NCI-H1694 (cell line): ENCODE data around the gene GMNC.
A peak's percentile ranks its signal among the peaks of the same experiment; 100 is the strongest.
"Not testable (repeated sequence)": the region's sequence is repeated elsewhere in the genome, so short reads cannot be mapped to it uniquely, and the experiment has no call there.

ENCODE experiments used
- DNase-seq: peaks from one replicate; lab custom pipeline; 2025; lab: John Stamatoyannopoulos, UW

GMNC gene

DNA sequence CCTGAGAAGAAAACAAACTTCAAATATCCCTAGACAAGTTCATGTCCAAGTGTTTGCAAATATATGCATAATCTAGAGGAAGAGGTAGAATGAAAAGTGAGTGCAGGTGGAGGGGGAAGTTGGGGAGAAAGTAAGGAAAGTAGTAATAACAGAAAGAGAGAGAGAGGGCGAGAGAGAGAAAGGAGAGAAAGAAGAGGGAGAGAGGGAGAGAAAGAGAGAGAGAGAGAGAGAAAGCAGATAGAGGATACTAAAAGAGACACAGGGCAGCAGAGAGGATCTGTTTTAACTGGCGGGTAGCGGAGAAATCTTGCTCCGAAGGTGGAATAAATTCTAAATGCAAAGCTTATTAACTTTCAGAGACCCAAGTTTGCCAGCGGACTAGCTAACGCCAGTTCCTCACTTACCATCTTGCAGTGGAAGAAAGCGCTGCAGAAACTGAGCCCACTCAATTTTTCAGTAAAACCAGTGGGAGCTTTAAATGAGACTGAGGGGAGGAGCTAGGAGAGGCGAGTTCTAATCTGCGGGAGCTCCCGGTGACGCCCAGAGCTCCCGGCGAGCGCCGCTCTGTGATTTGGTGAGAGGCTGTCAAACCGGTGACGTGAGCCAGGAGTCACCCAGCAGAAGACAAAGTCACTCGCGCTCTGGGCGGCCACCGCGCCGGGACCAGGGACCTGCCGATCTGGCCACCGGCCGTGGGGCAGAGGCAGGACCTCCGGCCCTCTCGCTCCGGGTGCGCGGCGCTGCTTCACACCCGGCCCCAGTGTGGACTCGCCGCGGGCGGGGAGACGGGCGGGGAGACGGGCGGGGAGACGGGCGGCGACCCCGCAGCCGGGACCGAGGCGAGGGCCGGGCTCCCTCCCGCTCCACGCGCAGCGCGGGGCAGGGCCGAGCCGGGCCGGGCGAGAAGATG lies at the start of gene GMNC:
Gene GMNC (minus strand): TSS at position 486 of the 910 bp plus-strand sequence. CDS start 79 bp downstream, at position 407.
- no peak for DNase-seq

- no peak for DNase-seq
Measured at GRCh38 chr3:190911382-190911781, 48.9 kb upstream of the GMNC start.

- DNase-seq = no peak
Measured at GRCh38 chr3:190909908-190910307, 47.4 kb upstream of the GMNC start.

DNA sequence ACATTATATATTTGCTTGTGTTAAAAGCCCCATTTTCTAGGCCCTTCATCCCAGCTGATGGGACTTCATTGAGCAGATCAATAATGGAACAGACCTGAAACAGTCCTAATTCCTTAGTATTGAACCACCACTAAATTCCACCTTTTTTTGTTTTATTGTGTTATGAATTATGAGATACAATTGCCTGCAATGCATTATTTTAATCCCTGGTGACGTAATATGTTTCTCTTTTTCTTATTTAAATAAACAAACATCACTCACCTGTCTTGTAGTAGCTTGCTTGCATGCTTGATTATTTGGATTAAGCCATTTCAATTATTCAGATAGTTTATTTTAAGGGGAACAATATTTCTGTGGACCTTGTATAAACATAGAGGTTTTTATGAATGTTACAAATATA lies 40.7 kb upstream of the GMNC start:
- no peak for DNase-seq

- no peak for DNase-seq
Measured at GRCh38 chr3:190902292-190902691, 39.8 kb upstream of the GMNC start.

DNA sequence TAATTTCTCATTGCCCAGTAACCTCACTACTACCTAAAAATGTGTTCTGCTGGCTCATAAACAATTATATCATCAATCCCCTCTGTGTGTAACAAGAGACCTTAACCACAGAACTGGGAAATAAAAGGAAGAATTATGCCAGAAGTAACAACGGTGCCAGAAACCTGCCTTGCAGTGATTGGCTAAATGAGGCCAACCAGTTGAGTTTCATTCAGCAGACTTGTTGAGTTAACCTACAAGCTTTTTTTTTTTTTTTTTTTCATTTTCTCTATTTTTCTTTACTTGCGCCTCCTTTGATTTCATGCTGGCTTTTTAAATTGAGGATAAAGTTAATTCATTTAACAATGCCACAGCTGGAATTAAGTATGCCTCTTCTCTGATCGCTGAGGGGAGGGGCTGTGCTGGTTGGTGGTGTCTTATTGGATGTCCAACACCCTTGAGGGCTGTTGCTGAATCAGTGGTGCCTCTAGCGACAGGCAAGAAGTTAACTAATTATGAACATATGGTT lies 30.0 kb upstream of the GMNC start:
- no peak for DNase-seq

DNA sequence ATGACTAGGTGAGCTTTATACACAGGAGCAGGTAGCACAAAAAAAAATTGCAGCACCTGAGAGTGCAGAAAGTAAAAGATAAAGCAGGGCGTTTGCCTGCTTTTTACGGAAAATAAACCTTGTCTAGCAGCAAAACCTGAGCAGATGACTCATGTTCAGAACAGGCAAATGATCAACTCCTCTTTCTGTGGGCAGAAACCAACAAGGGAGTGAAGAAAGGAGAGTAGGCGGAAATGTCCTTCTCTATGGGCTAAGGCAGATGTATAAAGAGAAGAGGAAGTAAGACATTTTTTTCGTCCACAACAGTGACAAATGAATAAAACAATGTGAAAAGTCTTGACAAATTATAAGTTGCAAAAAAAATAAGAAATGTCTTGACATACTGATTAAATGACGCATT lies 24.5 kb upstream of the GMNC start:
- DNase-seq = no peak

- peak; percentile 42 for DNase-seq
Measured at GRCh38 chr3:190883973-190884832, 21.7 kb upstream of the GMNC start.

GRCh38 chr3:190883141-190883540 lies 20.6 kb upstream of the GMNC start:
- DNase-seq = no peak

GRCh38 chr3:190877925-190878324 lies 15.4 kb upstream of the GMNC start:
- no peak for DNase-seq

- DNase-seq = not testable (repeated sequence)
Measured at GRCh38 chr3:190876433-190876832, 13.9 kb upstream of the GMNC start.

GRCh38 chr3:190875061-190875460 lies 12.6 kb upstream of the GMNC start:
- not testable (repeated sequence) for DNase-seq

GRCh38 chr3:190870127-190870526 lies 7.6 kb upstream of the GMNC start:
- DNase-seq = no peak

DNA sequence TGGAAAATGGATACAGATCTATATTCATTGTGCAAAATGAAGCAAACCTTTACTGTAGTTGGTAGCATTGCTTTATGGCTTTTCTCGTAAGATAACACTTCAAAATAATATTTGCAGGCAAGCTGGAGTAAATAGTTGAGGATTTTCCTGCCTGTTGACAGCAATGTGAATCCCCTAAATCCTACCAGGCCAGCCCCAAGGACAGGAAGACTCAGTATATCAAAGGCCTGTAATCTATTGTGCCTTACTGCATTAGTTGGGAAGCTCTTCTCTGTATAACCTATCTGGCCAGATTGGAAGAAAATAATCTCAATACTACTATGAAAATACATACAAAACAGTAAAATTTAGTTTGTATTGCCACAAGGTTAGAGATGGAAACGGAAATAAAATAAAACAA lies 4.6 kb upstream of the GMNC start:
- no peak for DNase-seq

GRCh38 chr3:190865828-190866227 lies 3.3 kb upstream of the GMNC start:
- DNase-seq = no peak

GRCh38 chr3:190865419-190865818 lies 2.9 kb upstream of the GMNC start:
- DNase-seq = no peak

DNA sequence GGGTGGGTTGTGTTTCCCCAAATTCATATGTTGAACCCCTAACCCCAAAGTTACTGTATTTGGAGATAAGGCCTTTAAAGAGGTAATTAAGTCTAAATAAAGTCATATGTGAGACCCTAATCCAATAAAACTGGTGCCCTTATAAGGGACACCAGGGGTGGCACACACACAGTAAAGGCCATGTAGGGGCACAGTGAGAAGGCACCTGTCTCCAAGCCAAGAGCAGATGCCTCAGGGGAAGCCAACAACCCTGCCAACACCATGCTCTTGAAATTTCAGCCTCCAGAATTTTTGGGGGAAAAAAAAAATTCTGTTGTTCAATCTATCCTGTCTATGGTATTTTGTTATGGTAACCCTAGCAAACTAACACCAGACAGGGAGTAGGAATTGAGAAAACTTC lies 1.5 kb upstream of the GMNC start:
- DNase-seq = no peak

- DNase-seq = no peak
Measured at GRCh38 chr3:190863119-190863465, 598 bp upstream of the GMNC start.

DNA sequence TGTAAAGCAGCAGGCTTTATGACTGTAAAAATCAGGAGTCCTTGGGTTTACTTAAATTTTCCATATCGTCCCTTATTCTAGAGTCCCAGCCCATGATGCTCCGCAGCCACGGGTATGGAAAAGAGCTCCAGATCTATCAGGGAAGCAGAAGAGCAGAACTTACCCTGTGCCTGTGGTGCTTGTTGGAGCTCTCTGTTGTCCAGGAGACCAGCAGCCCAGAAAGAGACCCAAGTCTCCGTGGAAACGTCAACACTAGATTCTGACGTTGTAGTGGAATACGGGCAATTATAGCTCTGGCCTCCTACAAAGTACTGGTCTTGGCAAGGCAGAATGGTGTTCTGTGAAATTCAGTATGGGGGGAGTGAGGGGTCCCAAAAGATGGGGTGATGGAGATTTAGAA lies 2.0 kb downstream of the GMNC start:
- no peak for DNase-seq

GRCh38 chr3:190855151-190855550 lies 7.3 kb downstream of the GMNC start:
- DNase-seq = no peak

DNA sequence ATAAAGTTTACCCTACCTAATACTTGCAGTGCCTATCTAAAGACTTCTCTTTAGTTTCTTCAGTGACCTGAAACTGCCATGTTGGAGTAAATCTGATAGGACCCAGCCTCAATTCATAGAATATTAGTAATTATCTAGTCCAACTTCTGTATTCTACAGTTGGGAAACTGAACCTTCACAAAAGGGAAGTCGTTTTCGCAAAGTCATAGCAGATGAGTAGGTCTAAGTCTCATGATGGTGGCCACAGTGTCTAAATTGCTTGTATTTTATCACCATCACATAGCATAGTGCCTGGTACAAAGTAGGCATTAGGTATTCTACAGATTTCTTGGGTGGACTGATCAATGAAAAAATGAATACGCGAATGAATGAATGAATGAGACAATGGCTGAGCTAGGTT lies 8.4 kb downstream of the GMNC start:
- no peak for DNase-seq

GRCh38 chr3:190853464-190853863 lies 9.0 kb downstream of the GMNC start:
- no peak for DNase-seq

GRCh38 chr3:190849607-190850006 lies 12.9 kb downstream of the GMNC start:
- DNase-seq = no peak
